ENCODE measurements around the gene AQP2.

GRCh38 chr12:49998453-49998852, 47.9 kb downstream of the AQP2 start:
- TF ChIP-seq, protein P1, sequence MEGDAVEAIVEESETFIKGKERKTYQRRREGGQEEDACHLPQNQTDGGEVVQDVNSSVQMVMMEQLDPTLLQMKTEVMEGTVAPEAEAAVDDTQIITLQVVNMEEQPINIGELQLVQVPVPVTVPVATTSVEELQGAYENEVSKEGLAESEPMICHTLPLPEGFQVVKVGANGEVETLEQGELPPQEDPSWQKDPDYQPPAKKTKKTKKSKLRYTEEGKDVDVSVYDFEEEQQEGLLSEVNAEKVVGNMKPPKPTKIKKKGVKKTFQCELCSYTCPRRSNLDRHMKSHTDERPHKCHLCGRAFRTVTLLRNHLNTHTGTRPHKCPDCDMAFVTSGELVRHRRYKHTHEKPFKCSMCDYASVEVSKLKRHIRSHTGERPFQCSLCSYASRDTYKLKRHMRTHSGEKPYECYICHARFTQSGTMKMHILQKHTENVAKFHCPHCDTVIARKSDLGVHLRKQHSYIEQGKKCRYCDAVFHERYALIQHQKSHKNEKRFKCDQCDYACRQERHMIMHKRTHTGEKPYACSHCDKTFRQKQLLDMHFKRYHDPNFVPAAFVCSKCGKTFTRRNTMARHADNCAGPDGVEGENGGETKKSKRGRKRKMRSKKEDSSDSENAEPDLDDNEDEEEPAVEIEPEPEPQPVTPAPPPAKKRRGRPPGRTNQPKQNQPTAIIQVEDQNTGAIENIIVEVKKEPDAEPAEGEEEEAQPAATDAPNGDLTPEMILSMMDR (IDR thresholded peaks at IDR 0.05), result no peak
- TF ChIP-seq EZH2phosphoT487 (IDR thresholded peaks at IDR 0.05), result no peak
